OCI-LY1 (cell line): ENCODE measurements around the gene UBLCP1.

Experiments
- H2AFZ ChIP-seq: fragments of 200-600 bp; sonication (generic), shearing (Covaris generic); 2 replicates; pipeline ENCODE4 v1.6.0; 2014; ENCODE audit warnings: antibody characterized with exemption, mild to moderate bottlenecking, low read length
- H3F3A ChIP-seq: fragments of 200-600 bp; sonication (generic), shearing (Covaris generic); 2 replicates; pipeline ENCODE4 v1.6.0; 2014; ENCODE audit warnings: mild to moderate bottlenecking, antibody characterized with exemption, low read length, moderate library complexity; ENCODE audit not compliant: insufficient read depth
- H3K27ac ChIP-seq: fragments of 200-600 bp; sonication (generic); 2 replicates; pipeline ENCODE4 v1.5.1; 2014; ENCODE audit warnings: low read length, mixed run types, mild to moderate bottlenecking, low read depth; ENCODE audit not compliant: poor library complexity, severe bottlenecking
- H3K27me3 ChIP-seq: fragments of 200-600 bp; sonication (generic); 2 replicates; pipeline ENCODE4 v1.6.0; 2014; ENCODE audit warnings: antibody characterized with exemption, mild to moderate bottlenecking, low read length, moderate library complexity; ENCODE audit not compliant: insufficient read depth
- H3K36me3 ChIP-seq: fragments of 200-600 bp; sonication (generic); 2 replicates; pipeline ENCODE4 v1.6.1; 2014; ENCODE audit warnings: mild to moderate bottlenecking, antibody characterized with exemption, low read length, moderate library complexity, mixed read lengths; ENCODE audit not compliant: insufficient read depth
- H3K4me1 ChIP-seq: fragments of 200-600 bp; sonication (generic); 2 replicates; pipeline ENCODE4 v1.5.1; 2014; ENCODE audit warnings: mild to moderate bottlenecking, low read length, moderate library complexity; ENCODE audit not compliant: insufficient read depth, severe bottlenecking
- H3K4me2 ChIP-seq: fragments of 200-600 bp; sonication (generic), shearing (Covaris generic); 2 replicates; pipeline ENCODE4 v1.6.1; 2014; ENCODE audit warnings: low read length
- H3K4me3 ChIP-seq: fragments of 200-600 bp; sonication (generic); 2 replicates; pipeline ENCODE4 v1.5.1; 2014; ENCODE audit warnings: low read length, low read depth, mild to moderate bottlenecking, mixed read lengths; ENCODE audit not compliant: poor library complexity, severe bottlenecking
- H3K79me2 ChIP-seq: fragments of 200-600 bp; shearing (Covaris generic); 2 replicates; pipeline ENCODE4 v1.6.1; 2016; ENCODE audit warnings: mixed run types, low read length, mixed read lengths; ENCODE audit not compliant: insufficient read depth
- H3K9ac ChIP-seq: fragments of 200-600 bp; sonication (generic), shearing (Covaris generic); 2 replicates; pipeline ENCODE4 v1.6.1; 2014; ENCODE audit warnings: mild to moderate bottlenecking, low read length, mixed read lengths
- H3K9me2 ChIP-seq: fragments of 200-600 bp; sonication (generic), shearing (Covaris generic); 2 replicates; pipeline ENCODE4 v1.6.1; 2014; ENCODE audit warnings: low read depth, mild to moderate bottlenecking, low read length, mixed read lengths
- H3K9me3 ChIP-seq: fragments of 200-600 bp; shearing (Covaris generic); 2 replicates; pipeline ENCODE4 v1.6.1; 2014; ENCODE audit warnings: low read length, mixed read lengths
- H4K20me1 ChIP-seq: fragments of 200-600 bp; sonication (generic), shearing (Covaris generic); 2 replicates; pipeline ENCODE4 v1.6.0; 2016; ENCODE audit warnings: mild to moderate bottlenecking, low read length; ENCODE audit not compliant: insufficient read depth
- CTCF ChIP-seq: fragments of 200-600 bp; sonication (generic), shearing (Covaris generic); IDR thresholded peaks from 2 replicates; pipeline ENCODE4 v1.5.1; 2017; ENCODE audit warnings: mild to moderate bottlenecking, antibody characterized with exemption, low read length, moderate library complexity, mixed read lengths
- EZH2 ChIP-seq: fragments of 200-600 bp; sonication (generic), shearing (Covaris generic); IDR thresholded peaks from 2 replicates; pipeline ENCODE4 v1.8.0; 2017; ENCODE audit warnings: borderline replicate concordance, mixed run types, mild to moderate bottlenecking, antibody characterized with exemption, low read length, moderate library complexity, mixed read lengths

UBLCP1 gene

GRCh38 chr5:159244163-159244562 is 18.9 kb upstream of the UBLCP1 start:
- no peaks in the 10 kb centered on the region for H3K9me3 ChIP-seq
- H3K79me2 ChIP-seq, result no peaks in the 10 kb centered on the region
- no peak for TF ChIP-seq CTCF
- no peak for TF ChIP-seq EZH2
- H3F3A ChIP-seq, result no peaks in the 10 kb centered on the region
- no peak overlapping the region for H3K27ac ChIP-seq
- no peak overlapping the region for H3K4me2 ChIP-seq
- no peaks in the 10 kb centered on the region for H3K36me3 ChIP-seq
- H3K9ac ChIP-seq, result no peak overlapping the region
- H3K4me1 ChIP-seq, result no peaks in the 10 kb centered on the region
- no peaks in the 10 kb centered on the region for H3K9me2 ChIP-seq
- no peak overlapping the region for H2AFZ ChIP-seq
- H3K27me3 ChIP-seq, result peaks cover 2% of the 10 kb centered on the region; the same call in 1 of the 2 replicates
- no peaks in the 10 kb centered on the region for H4K20me1 ChIP-seq
- H3K4me3 ChIP-seq, result no peak overlapping the region

GRCh38 chr5:159244890-159245289 is 18.2 kb upstream of the UBLCP1 start:
- Histone ChIP-seq H3K9me2 (no peaks in the 10 kb centered on the region), H3K4me2 (no peak overlapping the region), H3K4me1 (no peaks in the 10 kb centered on the region)

GRCh38 chr5:159249158-159249557 is 13.9 kb upstream of the UBLCP1 start:
- Histone ChIP-seq H3K4me1 (no peaks in the 10 kb centered on the region), H4K20me1 (no peaks in the 10 kb centered on the region), H3K79me2 (no peaks in the 10 kb centered on the region), H3K27me3 (no peaks in the 10 kb centered on the region), H3K36me3 (no peaks in the 10 kb centered on the region), H3K9ac (no peak overlapping the region), H3K9me2 (no peaks in the 10 kb centered on the region), H3F3A (no peaks in the 10 kb centered on the region), H3K9me3 (no peaks in the 10 kb centered on the region), H2AFZ (no peak overlapping the region), H3K4me2 (no peak overlapping the region), H3K4me3 (no peak overlapping the region), H3K27ac (no peak overlapping the region)
- TF ChIP-seq EZH2 (no peak), CTCF (no peak)

More at GRCh38 chr5:159244890-159245289, 18.2 kb upstream of the UBLCP1 start:
- Histone ChIP-seq H4K20me1 (no peaks in the 10 kb centered on the region), H3K9me3 (no peaks in the 10 kb centered on the region), H3K9ac (no peak overlapping the region), H3K4me3 (no peak overlapping the region), H3F3A (no peaks in the 10 kb centered on the region), H3K79me2 (no peaks in the 10 kb centered on the region), H3K27ac (no peak overlapping the region), H3K27me3 (no peaks in the 10 kb centered on the region), H3K36me3 (no peaks in the 10 kb centered on the region), H2AFZ (no peak overlapping the region)
- TF ChIP-seq CTCF, result no peak
- TF ChIP-seq EZH2, result no peak
